Parathyroid adenoma (tissue), 2 donors: ENCODE results near the gene TRAPPC4.

Experiments
- H2AFZ ChIP-seq: fragments of 300-600 bp; sonication (generic); one replicate; pipeline ENCODE4 v1.7.0; 2017; ENCODE audit warnings: antibody characterized with exemption, mild to moderate bottlenecking
- H3K27ac ChIP-seq: fragments of 300-600 bp; sonication (generic); one replicate; pipeline ENCODE4 v1.7.0; 2017
- H3K27me3 ChIP-seq: fragments of 300-600 bp; sonication (generic); one replicate; pipeline ENCODE4 v1.7.0; 2017; ENCODE audit warnings: low read length; ENCODE audit not compliant: control insufficient read depth, insufficient read depth
- H3K36me3 ChIP-seq: fragments of 300-600 bp; sonication (generic); one replicate; pipeline ENCODE4 v1.7.0; 2017; ENCODE audit warnings: low read length; ENCODE audit not compliant: control insufficient read depth, insufficient read depth
- H3K4me1 ChIP-seq: fragments of 300-600 bp; sonication (generic); one replicate; pipeline ENCODE4 v1.7.0; 2017; ENCODE audit warnings: control low read depth
- H3K4me2 ChIP-seq: fragments of 300-600 bp; sonication (generic); one replicate; pipeline ENCODE4 v1.7.0; 2017; ENCODE audit warnings: low read length
- H3K4me3 ChIP-seq: fragments of 300-600 bp; sonication (generic); one replicate; pipeline ENCODE4 v1.7.0; 2017; ENCODE audit warnings: low read depth, low read length
- H3K79me2 ChIP-seq: fragments of 300-600 bp; sonication (generic); one replicate; pipeline ENCODE4 v1.7.0; 2017; ENCODE audit warnings: control low read depth
- H3K9ac ChIP-seq: fragments of 300-600 bp; sonication (generic); one replicate; pipeline ENCODE4 v1.7.0; 2017; ENCODE audit warnings: mild to moderate bottlenecking
- H3K9me3 ChIP-seq: fragments of 300-600 bp; sonication (generic); one replicate; pipeline ENCODE4 v1.7.0; 2017; ENCODE audit warnings: low read length; ENCODE audit not compliant: control insufficient read depth
- CTCF ChIP-seq: fragments of 300-600 bp; sonication (generic); IDR thresholded peaks from one replicate; pipeline ENCODE4 v1.7.0; 2017; ENCODE audit warnings: antibody characterized with exemption, mild to moderate bottlenecking
- donor health status: primary hyperparathyroidism.

TRAPPC4 gene

GRCh38 chr11:119051440-119052162, 33.0 kb downstream of the TRAPPC4 start:
- Histone ChIP-seq H2AFZ (no peak overlapping the region), H3K4me2 (no peak overlapping the region), H3K79me2 (no peaks in the 10 kb centered on the region), H3K4me1 (peaks cover 3% of the 10 kb centered on the region), H3K4me3 (no peak overlapping the region), H3K27me3 (no peaks in the 10 kb centered on the region), H3K36me3 (no peaks in the 10 kb centered on the region), H3K9ac (no peak overlapping the region), H3K9me3 (no peaks in the 10 kb centered on the region), H3K27ac (no peak overlapping the region)
- TF ChIP-seq CTCF: no peak

DNA sequence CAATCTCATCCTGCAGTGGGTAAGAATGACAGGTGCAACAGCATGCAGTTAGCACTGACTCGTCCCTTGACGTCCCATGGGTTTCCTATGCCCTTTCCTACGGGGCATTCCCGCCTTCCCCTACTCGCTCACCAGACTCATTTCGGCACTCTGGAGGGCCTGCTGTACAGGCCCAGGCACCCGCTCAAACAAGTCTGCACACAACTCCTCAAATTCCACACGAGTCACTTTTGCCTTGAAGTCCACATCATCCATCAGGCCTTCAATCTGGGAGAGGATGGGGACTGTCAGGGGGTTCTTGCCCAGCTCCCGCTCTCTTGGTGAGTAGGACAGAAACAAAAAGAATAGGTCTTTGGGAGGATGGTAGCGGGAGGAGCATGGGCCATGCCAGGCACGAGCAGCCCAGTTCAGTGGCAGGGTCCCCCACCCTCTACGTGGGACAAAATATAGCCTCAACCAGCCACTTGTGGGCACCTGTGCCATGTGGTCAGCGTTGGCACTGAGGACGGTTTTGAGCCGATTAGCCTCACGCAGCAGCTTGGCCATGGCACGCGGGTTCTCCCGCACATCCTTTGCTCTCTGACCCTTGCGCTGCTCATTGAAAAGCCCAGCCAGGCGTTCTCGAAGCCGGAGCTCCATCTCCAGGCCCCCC, 33.7 kb downstream of the TRAPPC4 start:
- no peak overlapping the region for H3K4me3 ChIP-seq
- no peak overlapping the region for H3K9ac ChIP-seq
- no peaks in the 10 kb centered on the region for H3K9me3 ChIP-seq
- no peaks in the 10 kb centered on the region for H3K36me3 ChIP-seq
- no peak overlapping the region for H3K4me2 ChIP-seq
- no peaks in the 10 kb centered on the region for H3K79me2 ChIP-seq
- no peak for TF ChIP-seq CTCF
- H3K4me1 ChIP-seq: peaks cover 3% of the 10 kb centered on the region
- no peaks in the 10 kb centered on the region for H3K27me3 ChIP-seq
- H3K27ac ChIP-seq: no peak overlapping the region
- H2AFZ ChIP-seq: no peak overlapping the region

- no peaks in the 10 kb centered on the region for H3K9me3 ChIP-seq
- H3K4me3 ChIP-seq: no peak overlapping the region
- H3K4me2 ChIP-seq: no peak overlapping the region
- H3K9ac ChIP-seq: no peak overlapping the region
- H3K36me3 ChIP-seq: no peaks in the 10 kb centered on the region
- H3K27ac ChIP-seq: no peak overlapping the region
- peaks cover 3% of the 10 kb centered on the region for H3K4me1 ChIP-seq
- no peaks in the 10 kb centered on the region for H3K27me3 ChIP-seq
- TF ChIP-seq CTCF: no peak
- H3K79me2 ChIP-seq: no peaks in the 10 kb centered on the region
- H2AFZ ChIP-seq: no peak overlapping the region
These were observed 35.9 kb downstream of the TRAPPC4 start for GRCh38 chr11:119054418-119054817.

DNA sequence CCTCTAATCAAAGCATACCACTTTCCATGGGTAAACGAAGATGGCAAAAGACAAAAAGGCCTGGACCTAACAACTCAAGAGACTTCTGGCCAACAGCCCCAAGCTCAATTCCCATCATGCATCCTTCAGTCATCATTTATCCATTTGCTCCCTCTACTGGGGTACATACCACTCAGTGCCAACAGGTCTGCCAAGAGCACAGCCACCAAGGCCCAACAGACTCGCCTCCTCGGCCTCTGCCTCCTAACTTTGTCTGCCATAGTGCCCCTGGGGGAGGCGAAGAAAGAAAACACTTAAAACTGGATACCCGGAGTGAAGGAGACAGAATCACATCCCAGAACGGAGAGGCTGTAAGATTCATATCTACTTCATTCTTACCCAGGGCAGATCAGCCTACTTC, 37.3 kb downstream of the TRAPPC4 start:
- peak overlapping the region; percentile 60 for H3K4me3 ChIP-seq
- TF ChIP-seq CTCF: no peak
- no peaks in the 10 kb centered on the region for H3K9me3 ChIP-seq
- H3K27ac ChIP-seq: no peak overlapping the region
- H2AFZ ChIP-seq: no peak overlapping the region
- H3K4me2 ChIP-seq: peak overlapping the region; percentile 78
- H3K27me3 ChIP-seq: no peaks in the 10 kb centered on the region
- H3K9ac ChIP-seq: no peak overlapping the region
- no peaks in the 10 kb centered on the region for H3K36me3 ChIP-seq
- peaks cover 3% of the 10 kb centered on the region for H3K4me1 ChIP-seq
- no peaks in the 10 kb centered on the region for H3K79me2 ChIP-seq
